ENCODE results near the gene CDKL1.
"Not testable (repeated sequence)": the region's sequence is repeated elsewhere in the genome, so short reads cannot be mapped to it uniquely, and the experiment has no call there.

Gene CDKL1

DNA sequence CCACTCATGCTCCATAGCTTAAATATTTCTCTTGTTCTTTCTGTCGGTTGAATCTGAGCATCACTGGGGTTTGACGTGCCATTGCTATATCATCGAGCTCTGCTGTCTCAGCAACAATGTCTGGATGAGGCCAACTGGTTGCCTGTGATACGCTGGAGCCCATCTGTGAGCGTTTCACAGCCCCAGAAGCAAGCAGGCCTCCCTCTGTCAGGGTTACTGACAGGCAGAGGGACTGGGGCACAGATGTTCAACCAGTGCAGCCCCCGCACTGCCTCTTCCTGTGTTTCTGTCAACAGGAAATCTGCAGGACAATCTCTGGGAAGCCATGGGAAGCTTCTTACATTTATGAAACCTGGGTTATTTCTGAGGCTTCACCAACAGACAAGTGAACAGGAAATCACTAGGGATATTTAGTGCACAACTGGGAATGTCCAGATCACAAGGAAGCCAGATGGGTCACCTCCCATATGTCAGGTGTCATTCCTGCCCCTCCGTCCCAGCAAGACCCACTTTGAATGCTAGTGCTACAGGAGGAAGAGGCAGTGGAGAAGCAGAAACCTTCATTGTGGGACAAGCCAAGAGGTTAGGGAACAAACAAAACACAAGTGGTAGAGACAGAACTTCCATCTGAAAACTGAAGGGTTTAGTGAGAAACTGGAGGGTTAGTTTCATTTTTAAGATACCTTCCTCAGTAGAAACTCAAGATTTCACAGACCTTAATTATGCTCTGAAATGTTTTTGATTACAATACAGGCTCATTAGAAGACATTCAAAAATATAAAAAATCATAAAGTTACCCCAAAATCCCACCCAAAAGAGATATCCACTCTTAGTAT lies 60.5 kb downstream of the CDKL1 start:
- no peak overlapping the region for H3K4me3 ChIP-seq (ENCODE audit: low read depth, low read length)

DNA sequence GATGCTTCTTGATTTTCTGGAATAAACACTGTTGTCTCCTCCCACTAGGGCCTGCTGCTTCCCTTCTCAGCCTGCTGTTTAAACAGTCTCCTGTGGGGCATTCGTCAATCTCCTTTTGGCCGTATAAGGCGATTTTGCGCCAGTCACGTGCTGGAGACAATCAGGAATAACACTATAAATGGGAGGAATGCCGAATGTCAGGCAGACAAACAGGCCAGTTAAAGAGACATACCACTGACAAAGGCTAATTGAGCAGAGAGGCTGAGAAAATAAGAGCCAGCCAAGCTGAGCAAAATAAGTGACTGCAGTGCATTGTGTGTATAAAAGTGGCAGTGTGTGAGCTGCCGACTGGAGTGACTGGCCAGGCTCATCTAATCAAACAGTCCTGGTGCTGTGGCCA lies 61.3 kb downstream of the CDKL1 start:
- H3K4me3 ChIP-seq (ENCODE audit: low read depth, low read length): no peak overlapping the region

DNA sequence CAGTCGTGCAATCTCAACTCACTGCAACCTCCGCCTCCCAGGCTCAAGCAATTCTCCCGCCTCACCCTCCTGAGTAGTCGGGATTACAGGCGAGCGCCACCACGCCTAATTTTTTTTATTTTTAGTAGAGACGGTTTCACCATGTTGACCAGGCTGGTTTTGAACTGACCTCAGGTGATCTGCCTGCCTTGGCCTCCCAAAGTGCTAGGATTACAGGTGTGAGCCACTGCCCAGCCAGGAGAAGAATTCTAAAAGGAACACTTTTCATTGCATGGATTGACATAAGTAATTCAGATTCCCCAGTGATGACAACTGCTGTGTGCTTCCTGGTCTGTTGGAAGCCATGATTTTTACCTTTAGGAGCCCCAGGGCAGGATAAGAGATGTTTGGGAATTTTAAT lies 62.5 kb downstream of the CDKL1 start:
- H3K4me3 ChIP-seq (ENCODE audit: low read depth, low read length): no peak overlapping the region

DNA sequence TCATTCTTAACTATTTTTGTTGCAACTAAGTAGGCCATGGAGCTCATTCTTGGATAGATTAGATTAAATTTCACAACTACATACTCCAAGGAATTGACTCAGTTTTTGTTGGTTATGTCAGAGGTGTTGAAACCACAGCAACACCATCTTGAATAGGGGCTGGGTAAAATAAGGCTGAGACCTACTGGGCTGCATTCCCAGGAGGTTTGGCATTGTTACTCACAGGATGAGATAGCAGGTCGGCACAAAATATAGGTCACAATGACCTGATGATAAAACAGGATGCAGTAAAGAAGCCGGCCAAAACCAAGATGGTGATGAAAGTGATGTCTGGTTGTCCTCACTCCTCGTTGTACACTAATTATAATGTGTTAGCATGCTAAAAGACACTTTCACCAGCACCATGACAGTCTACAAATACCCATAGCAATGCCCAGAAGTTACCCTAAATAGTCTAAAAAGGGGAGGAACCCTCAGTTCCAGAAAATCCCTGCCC lies 63.6 kb downstream of the CDKL1 start:
- H3K4me3 ChIP-seq (ENCODE audit: low read depth, low read length): no peak overlapping the region

DNA sequence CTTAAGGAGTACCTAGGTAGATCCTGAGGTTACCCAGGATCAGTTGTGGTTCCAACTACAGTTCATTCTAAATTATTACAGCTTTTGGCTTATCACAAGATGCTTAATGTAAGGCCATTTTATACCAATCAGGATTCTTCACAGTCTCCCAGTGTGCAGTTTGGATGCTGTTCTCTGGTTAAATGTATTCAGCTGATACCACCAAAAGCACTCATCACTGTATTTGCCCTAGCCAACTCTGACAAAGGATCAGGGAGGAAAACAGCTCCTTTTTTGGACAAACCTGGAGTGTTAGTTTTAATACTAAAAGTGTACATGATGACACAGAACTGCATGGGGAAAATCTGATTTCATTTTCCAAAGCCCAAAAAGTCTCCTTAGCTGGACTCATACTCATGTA lies 65.1 kb downstream of the CDKL1 start:
- H3K4me3 ChIP-seq (ENCODE audit: low read depth, low read length): no peak overlapping the region

DNA sequence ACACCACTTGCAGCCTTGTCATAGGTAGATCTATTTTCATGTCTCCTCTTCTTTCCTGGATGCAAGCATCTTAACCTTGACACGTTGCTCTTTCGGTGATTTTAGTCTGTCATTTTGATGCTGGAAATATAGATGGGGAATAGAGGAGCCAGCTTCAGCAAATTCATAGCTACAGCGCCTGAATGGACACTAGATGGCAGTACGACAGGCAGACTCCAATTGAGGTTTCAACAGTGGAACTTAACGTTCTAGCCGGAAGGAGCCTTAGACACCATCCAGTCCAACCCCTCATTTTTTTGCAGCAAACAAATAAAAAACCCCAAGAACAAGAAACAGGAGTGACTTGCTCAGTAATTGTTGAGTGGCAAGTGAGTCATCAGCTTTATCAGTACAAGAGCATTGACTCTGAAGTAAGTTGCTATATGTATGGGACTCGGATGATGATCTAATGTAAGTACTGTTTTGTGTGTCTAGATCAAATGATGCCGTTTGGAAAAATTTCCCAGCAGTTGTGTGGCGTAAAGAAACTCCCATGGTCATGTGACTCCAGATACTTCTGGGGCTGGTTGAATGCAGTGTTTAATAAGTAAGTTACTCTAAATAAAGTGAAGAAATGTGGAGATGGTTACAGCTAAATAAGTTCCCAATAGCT lies 75.5 kb downstream of the CDKL1 start:
- no peak overlapping the region for H3K4me3 ChIP-seq (ENCODE audit: low read depth, low read length)

DNA sequence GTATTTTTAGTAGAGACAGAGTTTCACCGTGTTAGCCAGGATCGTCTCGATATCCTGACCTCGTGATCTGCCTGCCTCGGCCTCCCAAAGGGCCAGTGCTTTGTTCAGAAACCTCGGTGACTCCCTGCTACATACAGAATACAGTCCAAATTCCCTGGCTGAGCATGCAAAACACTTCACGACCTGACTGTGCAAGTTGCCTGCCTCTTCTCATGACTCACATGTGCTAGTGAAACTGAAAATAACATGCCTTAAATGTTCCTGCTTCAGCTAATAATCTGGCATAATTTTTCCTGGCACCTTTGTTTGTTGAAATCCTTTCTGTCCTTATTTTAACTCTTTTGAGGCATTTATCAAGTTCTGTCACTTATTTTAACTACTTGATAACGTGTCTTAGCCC lies 76.4 kb downstream of the CDKL1 start:
- no peak overlapping the region for H3K4me3 ChIP-seq (ENCODE audit: low read depth, low read length)

DNA sequence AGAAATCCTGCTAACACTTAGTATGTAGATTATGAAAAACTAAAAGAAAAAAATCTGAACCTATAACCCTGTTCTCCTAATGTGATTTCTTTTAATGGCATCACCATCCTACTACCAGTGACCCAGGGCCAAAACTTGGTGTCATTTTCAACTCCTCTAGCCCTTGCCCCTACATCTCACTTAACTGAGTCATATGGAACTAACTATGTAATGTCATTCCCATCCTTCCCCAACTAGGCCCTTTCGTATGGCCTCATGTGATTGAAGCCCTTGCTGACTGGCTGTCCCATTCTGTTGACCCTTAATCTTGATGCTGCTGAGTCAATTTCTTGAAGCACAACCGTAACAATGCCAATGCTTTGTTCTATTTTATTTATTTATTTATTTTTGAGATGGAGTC lies 77.0 kb downstream of the CDKL1 start:
- H3K4me3 ChIP-seq (ENCODE audit: low read depth, low read length): no peak overlapping the region

DNA sequence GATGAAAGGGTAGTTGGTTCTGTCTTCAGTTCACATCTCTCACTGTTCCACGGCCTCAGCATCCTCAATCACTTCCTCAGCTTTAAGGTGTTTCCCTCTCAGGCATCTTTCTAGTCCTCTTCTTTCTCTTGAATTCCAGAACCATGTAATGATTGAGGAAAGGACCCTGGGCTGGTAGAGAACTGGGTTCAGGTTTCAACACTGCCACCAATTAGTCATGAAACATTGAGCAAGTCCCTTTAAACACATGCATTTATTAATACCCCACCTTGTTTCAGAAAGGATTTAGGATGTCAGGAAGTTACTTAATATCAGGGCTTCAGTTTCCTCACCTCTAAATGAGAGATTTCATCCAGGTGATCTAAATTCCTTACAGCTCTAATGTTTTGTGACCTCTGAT lies 77.4 kb downstream of the CDKL1 start:
- no peak overlapping the region for H3K4me3 ChIP-seq (ENCODE audit: low read depth, low read length)

DNA sequence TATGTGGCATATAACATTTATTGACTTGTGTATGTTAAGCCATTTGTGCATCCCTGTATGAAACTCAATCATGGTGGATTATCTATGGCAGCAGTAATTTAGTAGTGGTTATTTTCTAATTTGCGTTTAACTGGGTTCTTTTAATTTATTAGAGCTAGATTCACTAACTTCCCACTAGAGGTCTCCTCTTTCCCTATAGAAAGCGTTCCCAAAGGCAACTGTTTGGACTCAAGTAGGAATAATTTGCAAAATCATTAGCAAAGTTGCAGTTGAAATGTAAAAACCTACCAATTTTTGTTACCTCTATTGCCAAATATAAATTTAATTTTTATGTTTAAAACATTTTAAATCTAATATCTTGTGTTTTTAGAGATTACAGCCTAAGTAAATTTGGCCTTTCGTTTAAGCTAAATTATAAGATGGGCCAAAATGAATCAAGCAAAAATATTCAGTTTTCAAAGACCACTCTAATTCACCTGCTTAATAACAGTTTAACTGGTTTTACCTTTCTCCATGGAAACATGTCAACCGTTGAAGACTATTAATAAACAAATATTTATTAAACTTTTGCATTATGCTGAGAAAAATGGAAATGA lies 78.6 kb downstream of the CDKL1 start:
- H3K4me3 ChIP-seq (ENCODE audit: low read depth, low read length): no peak overlapping the region

DNA sequence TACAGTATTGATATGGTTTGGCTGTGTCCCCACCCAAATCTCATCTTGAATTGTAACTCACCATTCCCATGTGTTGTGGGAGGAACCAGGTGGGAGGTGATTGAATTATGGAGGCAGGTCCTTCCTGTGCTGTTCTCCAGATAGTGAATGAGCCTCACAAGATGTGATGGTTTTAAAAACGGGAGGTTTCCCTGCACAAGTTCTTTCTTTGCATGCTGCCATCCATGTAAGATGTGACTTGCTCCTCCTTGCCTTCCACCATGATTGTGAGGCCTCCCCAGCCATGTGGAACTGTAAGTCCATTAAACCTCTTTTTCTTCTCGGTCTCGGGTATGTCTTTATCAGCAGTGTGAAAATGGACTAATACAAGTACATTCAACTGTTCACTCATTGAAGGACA lies 82.6 kb downstream of the CDKL1 start:
- H3K4me3 ChIP-seq (ENCODE audit: low read depth, low read length): not testable (repeated sequence)

DNA sequence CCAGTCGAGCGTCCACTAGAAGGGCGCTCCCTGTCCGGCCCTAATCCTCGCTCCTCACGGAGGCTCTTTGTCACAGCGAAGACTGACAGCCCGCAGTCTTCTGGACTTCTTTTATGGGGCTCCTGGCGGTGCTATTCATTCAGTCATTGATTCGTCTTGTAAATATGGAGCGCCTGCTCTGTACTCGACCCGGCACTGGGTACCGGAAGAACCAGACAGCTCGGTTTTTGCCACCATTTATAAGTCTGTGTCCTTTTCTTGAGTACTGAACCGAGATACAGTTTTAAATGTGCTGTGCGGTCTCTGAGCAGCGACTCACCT lies 84.0 kb downstream of the CDKL1 start:
- peak overlapping the region; percentile 66 for H3K4me3 ChIP-seq (ENCODE audit: low read depth, low read length)

DNA sequence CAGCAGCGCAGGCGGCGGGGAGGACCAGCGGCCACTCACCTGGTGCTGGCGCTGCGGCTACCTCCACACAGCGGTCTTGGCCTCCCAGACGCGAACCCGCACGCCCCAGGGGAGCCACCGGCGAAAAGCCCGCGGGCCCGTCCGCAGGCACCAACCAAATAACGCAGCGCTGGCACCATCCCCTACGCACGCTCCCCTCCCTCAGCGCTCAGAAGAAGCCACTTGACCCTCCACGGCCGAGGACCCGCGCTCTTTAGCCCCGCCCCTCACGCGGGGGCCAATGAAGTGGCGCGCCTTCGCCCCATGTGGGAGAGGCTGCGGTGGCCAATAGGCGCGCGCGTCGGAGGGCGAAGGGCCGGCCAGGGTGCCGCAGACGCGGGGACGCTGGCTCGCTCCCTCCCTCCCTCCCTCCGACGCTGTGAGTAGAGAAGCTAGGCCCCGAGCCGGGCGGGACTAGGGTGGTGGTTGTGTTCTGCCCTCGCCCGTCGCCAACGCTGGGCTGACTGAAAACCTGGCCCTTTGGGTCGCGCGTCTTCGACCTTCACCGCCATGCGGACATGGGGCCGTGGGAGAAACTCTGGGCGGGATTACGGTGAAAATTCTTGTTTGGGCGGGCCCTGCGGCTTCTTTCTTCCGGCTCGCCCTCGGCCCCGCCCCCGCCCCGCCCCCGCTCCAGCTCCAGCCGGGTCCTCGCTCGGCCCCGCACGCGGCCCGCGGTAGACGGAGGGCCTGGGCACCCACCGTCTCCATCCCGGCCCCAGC lies 84.5 kb downstream of the CDKL1 start, which contains the start of the genes DMAC2L and L2HGDH:
Gene DMAC2L (plus strand): TSS at position 353 of the 762 bp plus-strand sequence. CDS start 9,164 bp downstream, outside the sequence.
Gene L2HGDH (minus strand): TSS at position 258 of the 762 bp plus-strand sequence. CDS start 79 bp downstream, at position 179.
- H3K4me3 ChIP-seq (ENCODE audit: low read depth, low read length): peak within 1 kb of the TSS; percentile 66

DNA sequence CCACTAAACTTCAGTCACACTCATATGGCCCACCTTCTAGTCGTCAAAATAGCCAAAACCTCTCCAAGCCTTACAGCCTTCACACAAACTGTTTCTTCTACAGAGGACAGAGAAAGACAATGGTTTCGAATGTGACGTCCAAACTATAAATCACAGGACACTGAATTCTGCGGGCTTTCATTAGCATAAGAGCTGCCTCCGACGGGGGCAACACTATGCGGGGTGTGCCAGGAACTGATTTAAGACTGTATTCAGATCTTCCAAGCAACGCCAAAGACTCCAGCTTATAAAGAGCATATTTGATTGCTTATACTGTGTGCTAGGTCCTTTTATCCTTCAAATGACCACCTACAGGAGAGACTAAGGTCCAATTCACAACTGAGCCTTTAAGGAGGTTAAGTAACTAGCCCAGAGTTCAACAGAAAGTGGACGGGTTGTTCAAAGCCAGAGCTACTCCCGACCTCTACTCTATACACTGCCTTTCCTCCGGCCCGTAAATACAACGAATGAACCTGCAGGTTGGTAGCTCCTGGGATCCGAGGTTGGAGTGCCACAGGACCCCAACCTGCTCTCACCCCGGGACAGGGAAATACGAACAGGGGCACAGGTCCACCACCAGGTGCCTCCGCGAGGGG lies 85.2 kb downstream of the CDKL1 start:
- H3K4me3 ChIP-seq (ENCODE audit: low read depth, low read length): peak overlapping the region; percentile 66

DNA sequence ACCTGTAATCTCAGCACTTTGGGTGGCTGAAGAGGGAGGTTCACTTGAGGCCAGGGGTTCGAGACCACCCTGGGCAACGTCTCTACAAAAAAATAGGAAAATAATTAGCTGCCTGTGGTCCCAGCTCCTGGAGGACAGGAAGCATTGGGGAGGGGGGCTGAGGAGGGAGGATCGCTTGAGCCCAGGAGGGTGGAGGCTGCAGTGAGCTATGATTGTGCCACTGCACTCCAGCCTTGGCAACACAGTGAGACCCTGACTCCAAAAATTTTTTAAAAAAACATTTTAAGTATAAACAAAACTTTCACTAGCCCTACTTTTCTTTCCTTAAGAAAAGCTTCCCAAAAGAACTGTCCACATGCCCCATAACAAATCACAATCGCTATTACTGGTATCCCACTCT lies 86.2 kb downstream of the CDKL1 start:
- no peak overlapping the region for H3K4me3 ChIP-seq (ENCODE audit: low read depth, low read length)

DNA sequence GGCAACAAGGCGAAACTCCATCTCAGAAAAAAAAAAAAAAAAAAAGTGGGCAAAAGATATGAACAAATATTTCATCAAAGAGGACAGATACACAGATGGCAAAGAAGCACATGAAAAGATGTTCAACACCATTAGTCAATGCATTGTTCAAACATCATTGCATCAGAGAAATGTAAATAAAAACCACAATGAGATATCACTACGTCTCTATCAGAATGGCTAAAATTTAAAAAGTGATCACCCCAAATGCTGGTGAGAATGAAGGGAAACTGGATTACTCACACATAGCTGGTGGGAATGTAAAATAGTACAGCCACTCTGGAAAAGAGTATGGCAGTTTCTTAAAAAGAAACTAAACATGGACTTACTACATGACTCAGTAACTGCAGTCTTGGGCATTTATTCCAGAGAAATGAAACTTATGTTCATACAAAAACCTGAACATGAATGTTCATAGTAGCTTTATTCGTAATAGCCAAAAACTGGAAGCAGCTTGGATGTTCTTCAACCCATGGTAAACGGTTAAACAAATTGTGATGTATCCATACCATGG lies 88.2 kb downstream of the CDKL1 start:
- no peak overlapping the region for H3K4me3 ChIP-seq (ENCODE audit: low read depth, low read length)

DNA sequence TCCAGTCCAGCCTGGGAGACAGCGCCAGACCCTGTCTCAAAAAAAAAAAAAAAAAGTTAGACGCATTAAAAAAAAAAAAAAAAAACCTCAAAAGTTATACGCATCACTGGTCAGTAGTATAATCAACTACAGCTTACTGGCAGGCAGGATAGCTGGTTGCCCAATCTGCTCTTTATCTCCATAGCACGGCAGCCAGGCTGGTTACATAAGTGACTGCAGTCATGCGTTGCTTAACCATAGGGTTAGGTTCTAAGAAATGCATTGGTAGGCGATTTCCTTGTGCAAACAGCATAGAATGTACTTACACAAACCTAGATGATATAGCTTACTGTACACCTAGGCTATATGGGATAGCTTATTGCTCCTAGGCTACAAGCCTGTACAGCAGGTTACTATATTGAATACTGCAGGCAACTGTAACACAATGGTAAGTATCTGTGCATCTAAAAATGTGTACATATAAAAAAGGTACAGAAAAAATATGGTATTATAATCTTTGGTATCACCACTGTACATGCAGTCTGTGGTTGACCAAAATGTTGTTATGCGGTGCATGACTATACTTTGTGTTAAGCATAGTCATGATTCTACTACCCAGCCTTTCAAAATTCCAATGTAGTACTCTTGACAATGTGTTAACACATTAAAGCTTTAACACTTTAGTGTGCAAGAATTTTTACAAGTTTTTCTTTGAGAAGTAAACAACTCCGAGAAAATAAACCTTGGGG lies 92.8 kb downstream of the CDKL1 start:
- H3K4me3 ChIP-seq (ENCODE audit: low read depth, low read length): no peak overlapping the region

DNA sequence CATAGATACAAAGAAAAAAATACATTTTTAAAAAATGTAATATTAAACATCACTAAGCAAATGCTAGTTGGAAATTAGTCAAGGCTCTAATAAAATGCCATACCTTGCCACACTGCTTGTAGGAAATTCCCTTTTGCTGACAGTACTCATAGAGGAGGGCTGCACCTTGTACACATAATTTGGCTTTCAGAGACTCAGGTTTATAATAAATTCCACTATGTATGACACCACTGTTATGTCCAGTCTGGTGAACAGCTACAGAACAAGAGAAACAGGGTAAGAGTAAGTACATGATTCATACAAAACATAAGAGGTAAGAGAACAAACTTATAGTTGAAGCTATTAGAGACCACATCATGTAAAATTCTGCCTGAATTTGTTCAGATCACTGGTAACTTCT lies 94.8 kb downstream of the CDKL1 start:
- no peak overlapping the region for H3K4me3 ChIP-seq (ENCODE audit: low read depth, low read length)

DNA sequence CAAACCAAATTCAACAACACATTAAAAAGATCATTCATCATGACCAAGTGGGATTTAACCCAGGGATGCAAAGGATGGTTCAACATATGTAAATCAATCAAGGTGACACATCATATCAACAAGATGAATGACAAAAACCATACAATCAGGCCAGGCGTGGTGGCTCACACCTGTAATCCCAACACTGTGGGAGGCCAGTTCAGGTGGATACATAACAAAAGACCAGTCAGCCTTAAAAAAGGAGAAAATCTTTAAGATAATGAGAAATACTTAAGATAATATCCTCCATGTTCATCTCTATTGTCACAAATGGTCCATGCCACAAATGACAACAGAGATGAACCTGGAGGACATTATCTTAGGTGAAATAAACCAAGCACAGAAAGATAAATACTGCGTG lies 97.1 kb downstream of the CDKL1 start:
- H3K4me3 ChIP-seq (ENCODE audit: low read depth, low read length): no peak overlapping the region

DNA sequence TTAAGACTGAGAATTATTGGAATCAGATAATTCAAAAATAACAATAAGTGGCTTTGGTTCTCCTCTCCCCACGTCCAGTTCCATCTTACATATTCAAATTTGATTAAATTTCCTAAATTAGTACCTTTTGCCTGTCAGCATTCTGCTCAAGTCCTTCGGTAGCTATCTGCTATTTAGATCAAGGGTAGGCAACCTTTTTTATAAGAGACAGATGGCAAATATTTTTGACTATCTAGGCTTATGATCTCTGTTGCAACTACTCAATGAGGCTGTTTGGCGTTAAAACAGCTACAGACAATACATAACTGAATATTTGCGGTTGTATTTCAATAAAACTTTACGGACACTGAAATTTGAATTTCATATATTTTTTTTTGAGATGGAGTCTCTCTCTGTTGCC lies 106.4 kb downstream of the CDKL1 start:
- no peak overlapping the region for H3K4me3 ChIP-seq (ENCODE audit: low read depth, low read length)

Measured in iPS-11a (cell line).